Measurements from ENCODE around the gene PRELID3B.
A peak's percentile ranks its signal among the peaks of the same experiment; 100 is the strongest.

PRELID3B gene

DNA sequence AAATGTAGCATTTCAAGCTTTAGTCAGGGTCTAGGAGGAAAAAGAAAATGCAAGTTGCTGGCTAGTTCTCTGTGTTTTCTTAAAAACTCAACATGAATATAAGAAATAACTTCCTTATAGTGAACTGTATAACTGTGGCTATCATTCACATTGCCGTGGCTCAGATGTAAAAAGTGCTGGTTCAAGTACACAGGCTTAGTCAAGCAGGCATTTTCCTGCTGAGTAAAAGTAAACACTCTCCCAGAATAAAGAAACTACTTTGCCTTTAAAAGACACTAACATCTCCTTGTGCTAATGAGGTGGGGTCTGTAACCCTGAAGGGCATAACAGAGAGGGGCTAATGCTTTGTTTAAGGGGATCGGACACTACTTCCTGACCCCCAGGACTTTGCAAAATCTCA, 13.8 kb downstream of the PRELID3B start:
- peak overlapping the region; percentile 40 to 92 for H3K4me3 Mint-ChIP-seq
- DNase-seq (no peak), ATAC-seq (replicated peaks) (no peak)
- no peaks in the 10 kb centered on the region for H3K27me3 Mint-ChIP-seq
- peaks cover 83% of the 10 kb centered on the region for H3K36me3 Mint-ChIP-seq (ENCODE audit: insufficient read depth)
- peaks cover 35 to 59% of the 10 kb centered on the region in 2 donors for H3K4me1 Mint-ChIP-seq (ENCODE audit: low read depth in 2 of 2)
- no peaks in the 10 kb centered on the region for H3K9me3 Mint-ChIP-seq
- H3K27ac Mint-ChIP-seq: peak overlapping the region in 1 of 2 donors; percentile 44

DNA sequence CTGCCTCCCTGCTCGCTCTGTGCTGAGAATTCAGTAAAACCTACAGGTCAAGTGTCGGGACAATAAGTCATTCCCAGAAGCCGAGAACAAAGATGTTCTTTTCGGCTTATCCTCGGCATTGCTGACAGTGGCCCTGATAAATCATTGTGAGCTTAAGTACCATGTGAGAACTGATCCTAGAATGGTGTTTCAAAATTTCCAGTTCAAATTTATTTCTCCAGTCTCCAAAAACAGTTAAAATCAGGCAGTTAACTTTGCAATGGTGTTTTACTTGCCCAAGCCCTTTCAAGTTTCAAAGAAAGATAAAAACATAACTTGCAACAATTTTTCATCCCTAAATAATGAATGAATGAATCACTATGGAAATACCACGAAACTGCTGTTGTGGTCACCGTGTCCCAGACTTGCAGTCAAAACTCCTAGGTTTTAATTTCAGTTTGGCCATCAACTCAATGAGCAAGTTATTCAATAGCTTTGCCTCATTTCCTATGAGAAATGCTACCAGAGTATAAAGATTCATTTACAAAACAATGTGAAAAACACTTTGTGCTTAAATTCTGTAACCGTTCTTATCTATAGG, 14.8 kb downstream of the PRELID3B start:
- Mint-ChIP-seq H3K36me3 (ENCODE audit: insufficient read depth) (peaks cover 89% of the 10 kb centered on the region), H3K27me3 (no peaks in the 10 kb centered on the region), H3K4me1 (ENCODE audit: low read depth in 2 of 2) (peaks cover 35 to 59% of the 10 kb centered on the region in 2 donors), H3K27ac (peak overlapping the region; percentile 3 to 26), H3K4me3 (peak overlapping the region in 1 of 2 donors; percentile 92), H3K9me3 (no peaks in the 10 kb centered on the region)
- DNase-seq: no peak
- ATAC-seq (replicated peaks): no peak

DNA sequence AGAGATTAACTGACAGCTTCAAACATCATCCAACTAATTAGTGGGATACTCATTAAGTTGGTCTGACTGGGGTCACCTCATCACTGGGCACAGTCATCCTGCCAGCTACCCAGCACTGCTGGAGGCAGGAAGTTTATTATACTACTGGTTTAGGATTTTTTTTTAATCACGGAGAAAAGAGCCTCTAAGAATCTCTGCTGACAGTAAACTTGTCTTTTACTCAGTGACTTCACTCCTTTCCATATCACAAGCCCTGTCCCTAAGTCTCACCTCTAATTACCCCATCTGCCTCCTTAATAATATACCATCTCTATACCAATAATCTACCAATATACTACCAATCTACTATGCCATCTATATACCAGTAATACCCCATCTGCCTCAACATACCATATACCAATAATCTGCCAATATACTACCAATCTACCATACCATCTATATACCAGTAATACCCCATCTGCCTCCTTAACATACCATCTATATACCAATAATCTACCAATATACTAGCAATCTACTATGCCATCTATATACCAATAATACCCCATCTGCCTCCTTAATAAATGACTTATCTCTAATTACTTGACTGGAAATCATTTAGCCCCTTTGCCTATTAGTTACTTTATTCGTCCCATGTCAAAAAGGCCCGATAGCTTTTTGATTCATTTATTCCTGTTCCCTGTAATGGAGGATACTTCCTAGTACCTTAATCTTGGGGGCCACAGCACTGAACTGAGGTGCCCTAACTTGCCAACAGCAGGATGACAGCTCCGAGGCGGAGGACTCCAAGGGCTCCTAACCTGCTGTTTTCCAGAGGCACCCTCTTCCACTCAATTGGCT, 15.5 kb downstream of the PRELID3B start:
- H3K4me1 Mint-ChIP-seq (ENCODE audit: low read depth in 2 of 2): peaks cover 32 to 60% of the 10 kb centered on the region in 2 donors
- H3K4me3 Mint-ChIP-seq: peak overlapping the region in 1 of 2 donors; percentile 7

DNA sequence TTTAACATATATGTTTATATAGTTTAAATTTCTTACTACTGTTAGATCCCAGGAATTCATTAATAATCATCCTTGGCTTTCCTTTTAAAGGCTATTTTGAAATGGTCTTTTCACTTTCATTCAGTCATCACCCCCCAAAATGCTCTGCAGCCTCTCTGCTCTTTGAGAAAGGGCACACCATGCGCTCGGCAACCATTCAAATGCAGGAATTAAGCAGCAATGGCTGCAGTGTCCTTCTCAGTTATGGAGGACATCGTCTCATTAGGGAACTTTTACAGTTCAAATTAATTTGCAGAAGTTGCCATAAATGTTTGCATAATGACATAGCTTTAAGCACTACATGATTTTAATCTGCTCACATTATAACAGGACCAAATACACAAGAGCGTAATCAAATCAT, 17.1 kb downstream of the PRELID3B start:
- peaks cover 29 to 52% of the 10 kb centered on the region in 2 donors for H3K4me1 Mint-ChIP-seq (ENCODE audit: low read depth in 2 of 2)
- peaks cover 84% of the 10 kb centered on the region for H3K36me3 Mint-ChIP-seq (ENCODE audit: insufficient read depth)
- H3K27me3 Mint-ChIP-seq: no peaks in the 10 kb centered on the region
- no peak overlapping the region for H3K27ac Mint-ChIP-seq
- ATAC-seq (replicated peaks) (no peak), DNase-seq (no peak)
- H3K4me3 Mint-ChIP-seq: peak overlapping the region in 1 of 2 donors; percentile 16
- H3K9me3 Mint-ChIP-seq: no peaks in the 10 kb centered on the region

More for the DNA sequence above, 15.5 kb downstream of the PRELID3B start:
- Mint-ChIP-seq H3K9me3 (no peaks in the 10 kb centered on the region), H3K27ac (peak overlapping the region; percentile 3 to 26), H3K36me3 (ENCODE audit: insufficient read depth) (peaks cover 91% of the 10 kb centered on the region), H3K27me3 (no peaks in the 10 kb centered on the region)
- ATAC-seq (replicated peaks) (no peak), DNase-seq (no peak)

DNA sequence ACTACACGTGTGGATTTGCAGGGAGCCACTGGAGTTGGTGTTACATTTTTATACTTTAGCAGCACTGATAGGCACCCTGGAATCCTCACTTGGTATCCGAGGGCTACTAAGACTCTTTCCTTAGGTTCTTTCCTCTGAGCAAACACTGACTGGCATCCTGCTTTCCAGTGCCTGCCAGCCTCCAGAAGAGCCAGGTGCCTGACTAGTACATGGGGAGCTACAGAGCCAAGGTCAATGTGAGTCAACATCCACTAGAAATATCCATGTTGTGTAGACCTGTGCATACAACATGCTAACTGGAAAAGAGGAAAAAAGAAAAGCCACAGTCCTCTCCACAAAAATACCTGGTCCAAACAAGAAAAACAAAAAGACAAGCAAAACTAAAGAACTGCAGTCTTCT, 17.5 kb downstream of the PRELID3B start:
- no peak overlapping the region for H3K4me3 Mint-ChIP-seq
- no peak overlapping the region for H3K27ac Mint-ChIP-seq
- ATAC-seq (replicated peaks) (no peak), DNase-seq (no peak)
- H3K27me3 Mint-ChIP-seq: no peaks in the 10 kb centered on the region
- peaks cover 80% of the 10 kb centered on the region for H3K36me3 Mint-ChIP-seq (ENCODE audit: insufficient read depth)
- peaks cover 27 to 47% of the 10 kb centered on the region in 2 donors for H3K4me1 Mint-ChIP-seq (ENCODE audit: low read depth in 2 of 2)
- H3K9me3 Mint-ChIP-seq: no peaks in the 10 kb centered on the region

DNA sequence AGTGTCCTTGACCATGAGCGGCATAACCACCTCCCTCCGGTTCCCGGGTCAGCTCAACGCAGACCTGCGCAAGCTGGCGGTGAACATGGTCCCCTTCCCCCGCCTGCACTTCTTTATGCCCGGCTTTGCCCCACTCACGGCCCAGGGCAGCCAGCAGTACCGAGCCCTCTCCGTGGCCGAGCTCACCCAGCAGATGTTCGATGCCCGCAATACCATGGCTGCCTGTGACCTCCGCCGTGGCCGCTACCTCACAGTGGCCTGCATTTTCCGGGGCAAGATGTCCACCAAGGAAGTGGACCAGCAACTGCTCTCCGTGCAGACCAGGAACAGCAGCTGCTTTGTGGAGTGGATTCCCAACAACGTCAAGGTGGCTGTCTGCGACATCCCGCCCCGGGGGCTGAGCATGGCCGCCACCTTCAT, 18.5 kb downstream of the PRELID3B start:
- H3K36me3 Mint-ChIP-seq (ENCODE audit: insufficient read depth): peaks cover 72% of the 10 kb centered on the region
- H3K4me1 Mint-ChIP-seq (ENCODE audit: low read depth in 2 of 2): peaks cover 21 to 41% of the 10 kb centered on the region in 2 donors
- H3K27me3 Mint-ChIP-seq: no peaks in the 10 kb centered on the region

DNA sequence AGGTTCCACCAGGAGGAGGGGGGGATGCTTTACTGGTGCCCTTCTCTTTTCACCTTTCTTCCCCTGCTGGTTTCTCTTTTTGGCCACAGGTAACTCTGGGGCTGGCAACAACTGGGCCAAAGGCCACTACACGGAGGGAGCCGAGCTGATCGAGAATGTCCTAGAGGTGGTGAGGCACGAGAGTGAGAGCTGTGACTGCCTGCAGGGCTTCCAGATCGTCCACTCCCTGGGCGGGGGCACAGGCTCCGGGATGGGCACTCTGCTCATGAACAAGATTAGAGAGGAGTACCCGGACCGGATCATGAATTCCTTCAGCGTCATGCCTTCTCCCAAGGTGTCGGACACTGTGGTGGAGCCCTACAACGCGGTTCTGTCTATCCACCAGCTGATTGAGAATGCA, 19.0 kb downstream of the PRELID3B start:
- H3K9me3 Mint-ChIP-seq: no peaks in the 10 kb centered on the region
- no peak overlapping the region for H3K4me3 Mint-ChIP-seq
- H3K36me3 Mint-ChIP-seq (ENCODE audit: insufficient read depth): peaks cover 67% of the 10 kb centered on the region
- H3K27me3 Mint-ChIP-seq: no peaks in the 10 kb centered on the region
- DNase-seq: no peak
- H3K4me1 Mint-ChIP-seq (ENCODE audit: low read depth in 2 of 2): peaks cover 19 to 36% of the 10 kb centered on the region in 2 donors
- no peak overlapping the region for H3K27ac Mint-ChIP-seq
- ATAC-seq (replicated peaks): no peak

More for the DNA sequence above, 18.5 kb downstream of the PRELID3B start:
- ATAC-seq (replicated peaks) (no peak), DNase-seq (no peak)
- Mint-ChIP-seq H3K9me3 (no peaks in the 10 kb centered on the region), H3K27ac (no peak overlapping the region), H3K4me3 (no peak overlapping the region)

DNA sequence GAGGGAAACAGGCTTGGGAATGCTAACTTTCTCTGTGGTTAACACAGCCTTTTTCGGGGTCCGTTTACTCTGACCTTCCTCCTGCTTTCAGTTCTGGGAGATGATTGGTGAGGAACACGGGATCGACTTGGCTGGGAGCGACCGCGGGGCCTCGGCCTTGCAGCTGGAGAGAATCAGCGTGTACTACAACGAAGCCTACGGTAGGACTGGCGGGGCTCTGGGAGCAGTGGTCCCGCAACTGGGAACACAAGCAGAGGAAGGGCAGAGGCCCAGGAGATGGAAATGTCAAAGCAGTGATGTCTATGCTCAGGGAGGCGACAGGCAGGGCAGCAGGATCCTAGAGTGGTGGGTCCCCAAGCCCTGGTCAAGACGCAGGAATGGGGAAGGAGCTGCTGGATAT, 19.8 kb downstream of the PRELID3B start:
- Mint-ChIP-seq H3K27me3 (no peaks in the 10 kb centered on the region), H3K27ac (peak overlapping the region in 1 of 2 donors; percentile 10), H3K36me3 (ENCODE audit: insufficient read depth) (peaks cover 59% of the 10 kb centered on the region), H3K4me1 (ENCODE audit: low read depth in 2 of 2) (peaks cover 20 to 29% of the 10 kb centered on the region in 2 donors), H3K9me3 (no peaks in the 10 kb centered on the region), H3K4me3 (no peak overlapping the region)
- DNase-seq: no peak
- ATAC-seq (replicated peaks): no peak

DNA sequence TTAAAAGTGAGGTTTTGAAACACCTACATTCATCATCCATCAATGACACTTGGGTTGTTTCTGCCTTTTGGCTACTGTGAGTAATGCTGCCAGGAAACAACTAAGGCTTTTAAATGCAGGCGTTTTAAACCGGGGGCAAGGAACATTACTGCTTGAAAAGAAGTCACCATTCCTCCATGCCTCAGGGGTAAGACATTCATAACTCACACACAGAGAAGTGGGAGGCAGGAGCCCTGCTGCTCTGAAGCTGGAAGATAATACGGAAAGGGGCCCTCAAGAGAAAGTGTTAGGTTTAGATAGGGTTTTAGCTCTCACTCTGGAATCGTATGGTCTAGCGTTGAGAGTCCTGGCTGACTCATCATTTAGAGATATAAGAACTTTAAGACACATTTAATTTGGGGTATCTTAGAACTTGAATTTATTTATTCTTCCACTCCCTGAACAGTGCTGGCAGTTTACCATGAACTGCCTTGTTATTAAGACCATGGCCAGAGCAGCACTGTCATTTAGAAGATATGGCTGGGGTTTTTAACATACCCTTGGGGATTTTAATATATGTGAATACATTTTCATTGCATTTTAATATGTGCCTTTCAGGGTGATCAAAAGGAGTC, 21.5 kb downstream of the PRELID3B start:
- H3K4me1 Mint-ChIP-seq (ENCODE audit: low read depth in 2 of 2): peaks cover 19 to 24% of the 10 kb centered on the region in 2 donors
- DNase-seq (no peak), ATAC-seq (replicated peaks) (no peak)
- H3K27ac Mint-ChIP-seq: peak overlapping the region in 1 of 2 donors; percentile 13
- no peak overlapping the region for H3K4me3 Mint-ChIP-seq
- peaks cover 43% of the 10 kb centered on the region for H3K36me3 Mint-ChIP-seq (ENCODE audit: insufficient read depth)
- H3K9me3 Mint-ChIP-seq: no peaks in the 10 kb centered on the region
- H3K27me3 Mint-ChIP-seq: no peaks in the 10 kb centered on the region

DNA sequence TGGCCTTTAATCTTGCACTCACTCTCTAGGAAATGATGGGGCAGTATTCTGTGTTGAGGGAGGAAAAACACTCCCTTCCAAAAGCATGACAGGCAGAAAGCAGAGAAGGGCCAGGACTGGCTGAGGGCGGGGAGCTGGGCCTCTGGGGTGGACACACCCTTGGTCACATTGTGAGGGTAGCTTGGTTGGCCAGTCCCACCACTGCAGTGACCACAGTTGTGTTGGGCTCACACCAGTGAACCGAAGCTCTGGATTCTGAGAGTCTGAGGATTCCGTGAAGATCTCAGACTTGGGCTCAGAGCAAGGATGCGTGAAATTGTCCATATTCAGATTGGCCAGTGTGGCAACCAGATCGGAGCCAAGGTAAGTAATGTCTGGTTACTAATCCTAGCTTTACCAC, 23.4 kb downstream of the PRELID3B start, which contains the start of gene TUBB1:
Gene TUBB1 (plus strand): TSS at position 213 of the 400 bp plus-strand sequence. CDS start 94 bp downstream, at position 307.
- Mint-ChIP-seq H3K27ac (no peak within 1 kb of the TSS), H3K9me3 (no peaks in the 10 kb centered on the region), H3K4me3 (no peak within 1 kb of the TSS), H3K4me1 (ENCODE audit: low read depth in 2 of 2) (peaks cover 23 to 24% of the 10 kb centered on the region in 2 donors), H3K27me3 (no peaks in the 10 kb centered on the region), H3K36me3 (ENCODE audit: insufficient read depth) (peaks cover 24% of the 10 kb centered on the region)
- DNase-seq (no peak), ATAC-seq (replicated peaks) (no peak)

DNA sequence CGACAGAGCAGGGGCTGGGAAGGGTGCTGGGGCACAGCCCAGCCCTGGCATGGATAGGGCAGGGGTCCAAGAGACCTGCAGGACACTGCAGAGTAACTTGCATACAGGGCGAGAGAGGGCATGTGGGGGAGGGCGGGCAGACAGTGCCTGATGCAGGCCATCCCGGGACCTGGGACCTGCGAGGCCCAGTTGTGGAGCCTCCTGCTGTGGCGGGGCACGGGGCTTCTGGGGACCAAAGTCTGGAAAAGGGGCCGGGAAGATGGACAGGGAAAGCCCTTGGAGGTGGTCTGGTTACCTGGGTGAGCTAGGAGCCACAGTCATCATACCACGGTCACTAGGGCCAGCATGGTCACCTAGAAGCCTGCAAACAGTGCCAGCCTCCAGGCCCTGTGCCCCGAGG, 23.8 kb downstream of the PRELID3B start:
- Mint-ChIP-seq H3K4me1 (ENCODE audit: low read depth in 2 of 2) (peaks cover 27 to 28% of the 10 kb centered on the region in 2 donors), H3K9me3 (no peaks in the 10 kb centered on the region)
- no peak for DNase-seq

DNA sequence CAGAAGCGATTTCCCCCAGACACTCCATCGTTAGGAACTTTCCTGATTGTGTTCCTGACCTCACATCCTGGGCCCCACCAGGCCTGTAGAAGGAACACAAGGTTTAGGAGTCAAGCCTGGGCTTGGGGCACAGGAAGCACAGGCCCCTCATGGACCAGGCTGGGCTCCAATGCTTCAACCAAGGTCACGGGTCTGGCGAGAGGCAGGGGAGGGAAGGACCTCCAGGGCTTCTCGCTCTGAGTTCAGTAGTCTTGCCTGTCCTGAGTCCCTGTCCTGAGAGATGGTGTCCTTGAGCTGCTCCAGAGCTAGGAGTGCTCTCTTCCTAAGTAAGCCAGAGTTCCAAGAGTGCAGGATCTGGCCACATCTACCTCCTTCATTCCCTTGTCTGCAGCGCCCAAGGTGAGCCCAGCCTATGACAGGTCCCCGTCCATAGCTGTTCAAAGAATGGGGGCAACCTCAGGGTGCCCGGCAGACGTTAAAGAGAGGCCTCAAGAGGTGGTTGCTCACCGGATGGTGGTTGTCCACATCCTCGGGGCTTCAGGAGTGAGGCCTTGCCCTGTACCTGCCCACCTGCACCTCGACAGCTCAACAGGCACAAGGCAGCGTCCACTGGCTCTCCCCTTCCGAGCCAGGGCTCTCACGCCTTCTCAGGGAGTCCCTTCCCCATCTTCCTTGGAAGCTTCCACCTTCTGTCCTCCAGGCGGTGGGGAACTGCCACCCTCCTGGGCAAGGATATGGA, 24.9 kb downstream of the PRELID3B start:
- Mint-ChIP-seq H3K36me3 (ENCODE audit: insufficient read depth) (peaks cover 10% of the 10 kb centered on the region), H3K4me1 (ENCODE audit: low read depth in 2 of 2) (peaks cover 35 to 36% of the 10 kb centered on the region in 2 donors), H3K27ac (peak overlapping the region in 1 of 2 donors; percentile 8), H3K4me3 (no peak overlapping the region), H3K27me3 (no peaks in the 10 kb centered on the region), H3K9me3 (no peaks in the 10 kb centered on the region)
- ATAC-seq (replicated peaks) (no peak), DNase-seq (no peak)

More for the DNA sequence above, 23.8 kb downstream of the PRELID3B start:
- ATAC-seq (replicated peaks): no peak
- Mint-ChIP-seq H3K27me3 (no peaks in the 10 kb centered on the region), H3K27ac (no peak overlapping the region), H3K36me3 (ENCODE audit: insufficient read depth) (peaks cover 20% of the 10 kb centered on the region), H3K4me3 (no peak overlapping the region)
